Activated CD4-positive, alpha-beta T cell treated with anti-CD3 and anti-CD28 coated beads for 1 hour (primary cell): ENCODE results near the gene MFF.
"Not testable (repeated sequence)": the region's sequence is repeated elsewhere in the genome, so short reads cannot be mapped to it uniquely, and the experiment has no call there.

Experiments
- DNase-seq: peaks from one replicate; pipeline ENCODE4 v3.0.0-alpha.2; 2020

MFF gene

DNA sequence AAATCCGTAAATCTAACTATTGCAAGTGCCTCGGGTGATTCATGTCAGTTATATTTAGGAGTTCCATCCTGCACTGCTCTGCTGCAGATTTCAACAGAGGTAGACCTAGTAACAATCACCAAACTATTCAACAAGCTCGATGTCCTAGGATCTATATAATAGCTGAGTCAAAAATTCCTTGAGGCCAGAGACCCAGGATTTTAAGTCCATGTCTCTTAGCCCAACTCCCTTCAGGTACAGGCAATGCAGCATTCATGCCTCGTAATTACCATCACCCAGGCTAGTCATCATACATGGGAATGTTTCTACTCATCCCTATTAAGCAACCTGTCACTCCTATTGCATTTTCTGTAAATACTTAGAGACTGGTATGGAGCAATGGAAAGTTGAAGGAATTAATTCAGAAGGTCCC, 53.3 kb downstream of the MFF start:
- no peak for DNase-seq

DNA sequence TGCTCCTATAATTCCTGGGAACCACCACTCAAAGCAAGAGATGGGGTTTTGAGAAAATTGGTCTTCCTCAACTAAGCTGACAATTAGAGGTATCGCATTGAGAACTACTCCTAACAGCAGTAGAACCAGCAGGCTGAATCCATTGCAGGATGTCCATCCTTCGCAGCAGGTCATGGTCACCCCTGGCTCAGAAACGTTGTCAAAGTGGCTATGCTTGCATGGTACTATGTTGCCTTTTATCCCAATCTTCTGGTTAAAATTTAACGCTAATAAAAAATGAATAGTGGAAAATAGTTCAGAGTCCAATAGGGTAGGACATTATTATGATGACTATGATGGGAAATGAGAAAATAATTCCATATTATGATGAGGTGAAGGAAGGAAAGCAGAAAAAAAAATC, 54.0 kb downstream of the MFF start, which contains the start of gene TM4SF20:
TSS of gene TM4SF20 (minus strand) at position 212 of the 400 bp plus-strand sequence. CDS start at position 174, 38 bp downstream.
- no peak for DNase-seq

DNA sequence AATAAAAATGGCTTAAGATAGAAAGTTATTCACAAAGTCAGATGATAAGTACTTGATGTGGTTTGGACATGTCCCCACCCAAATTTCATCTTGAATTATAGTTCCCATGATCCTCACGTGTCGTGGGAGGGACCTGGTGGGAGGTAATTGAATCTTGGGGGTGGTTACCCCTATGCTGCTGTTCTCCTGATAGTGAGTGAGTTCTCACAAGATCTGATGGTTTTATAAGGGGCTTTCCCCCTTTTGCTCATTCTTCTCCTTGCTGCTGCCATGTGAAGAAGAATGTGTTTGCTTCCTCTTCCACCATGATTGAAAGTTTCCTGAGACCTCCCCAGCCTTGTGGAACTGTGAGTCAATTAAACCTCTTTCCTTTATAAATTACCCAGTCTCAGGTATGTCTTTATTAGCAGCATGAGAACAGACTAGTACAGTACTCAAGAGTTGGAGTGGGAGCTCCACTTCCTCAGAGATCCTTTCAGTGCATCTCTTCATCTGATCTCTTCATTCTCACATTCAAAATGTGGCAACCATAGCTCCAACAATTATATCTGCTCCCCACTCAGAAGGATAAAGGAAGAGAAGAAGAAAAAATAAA, 57.3 kb downstream of the MFF start:
- not testable (repeated sequence) for DNase-seq

DNA sequence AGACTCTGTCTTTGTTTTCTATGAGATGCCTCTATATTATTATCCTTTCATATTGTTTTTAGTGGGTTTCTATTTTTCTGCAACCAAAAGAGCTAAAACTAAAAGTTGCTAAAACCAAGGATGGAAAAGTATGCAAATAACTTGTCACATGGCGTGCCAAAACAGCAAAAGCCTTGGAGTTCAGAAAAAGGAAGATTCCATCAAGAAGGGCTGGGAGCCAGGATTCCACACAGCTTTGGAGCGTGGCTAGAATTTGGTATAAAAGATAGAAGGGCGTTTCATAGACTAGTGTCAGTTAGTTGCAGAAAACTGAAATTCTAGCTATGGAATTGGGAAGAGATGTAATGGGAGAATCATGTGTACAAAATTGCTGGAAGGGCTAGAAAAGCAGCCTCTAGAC, 58.6 kb downstream of the MFF start:
- DNase-seq = no peak

DNA sequence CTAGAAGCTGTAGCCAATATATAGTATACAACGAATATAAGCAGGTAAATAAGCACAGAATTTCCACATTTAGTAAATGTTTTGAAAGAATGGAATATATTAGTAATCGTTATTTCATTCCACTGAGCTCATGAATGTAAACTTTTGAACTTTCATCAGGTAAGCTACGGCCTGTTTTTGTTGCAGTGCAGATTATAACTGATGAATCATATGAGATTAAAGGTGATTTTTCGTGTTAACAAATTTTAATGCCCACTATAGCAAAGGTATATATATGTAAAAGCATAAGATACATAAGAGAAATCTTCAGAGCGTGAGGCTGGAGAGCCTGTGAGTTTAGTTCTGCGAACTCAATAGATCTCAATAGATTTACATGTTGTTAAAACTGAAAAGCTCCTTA, 61.6 kb downstream of the MFF start:
- no peak for DNase-seq

DNA sequence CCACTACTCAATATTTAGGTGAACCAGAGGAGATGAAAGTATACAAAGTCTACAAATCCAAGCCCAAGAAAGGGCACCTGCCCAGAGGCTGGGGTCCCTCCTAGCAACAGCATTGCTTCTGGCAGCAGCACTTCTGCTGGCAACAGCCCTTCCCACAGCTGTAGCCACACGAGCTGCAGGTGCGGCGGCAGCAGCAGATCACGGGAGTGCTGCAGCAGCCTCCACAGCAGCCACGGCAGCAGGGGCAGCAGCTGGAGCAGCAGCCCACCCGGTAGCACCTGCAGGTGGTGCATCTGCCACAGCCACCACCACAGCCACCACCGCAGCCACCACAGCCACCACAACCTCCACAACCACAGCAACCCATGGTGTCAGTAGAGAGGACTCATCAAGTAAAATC, 62.5 kb downstream of the MFF start, which contains the start of gene SCYGR1:
TSS of gene SCYGR1 (minus strand) at position 367 of the 400 bp plus-strand sequence. CDS start at position 367, 0 bp downstream.
- DNase-seq = not testable (repeated sequence)

DNA sequence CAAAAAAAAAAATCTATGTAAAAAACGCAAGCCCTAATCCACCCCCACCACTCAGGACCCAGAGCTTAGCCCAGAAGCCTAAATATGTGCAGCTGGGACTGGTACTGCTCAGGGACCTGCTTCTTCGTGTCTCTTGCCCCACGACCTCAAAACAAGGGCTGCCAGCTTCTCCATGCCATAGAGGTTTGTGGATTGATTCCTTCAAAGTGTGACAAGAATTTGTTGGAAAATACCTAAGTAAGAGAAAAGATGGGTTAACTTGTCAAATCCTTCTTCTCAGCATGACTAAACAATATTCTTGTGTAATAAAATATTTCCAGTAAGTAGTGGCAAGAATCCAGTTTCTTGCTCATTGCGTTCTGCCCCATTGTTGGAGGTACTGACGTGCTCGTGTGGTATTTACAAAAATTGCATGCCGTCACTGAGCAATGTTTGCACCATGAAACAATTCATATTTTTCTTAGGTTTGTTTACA, 63.5 kb downstream of the MFF start:
- no peak for DNase-seq

DNA sequence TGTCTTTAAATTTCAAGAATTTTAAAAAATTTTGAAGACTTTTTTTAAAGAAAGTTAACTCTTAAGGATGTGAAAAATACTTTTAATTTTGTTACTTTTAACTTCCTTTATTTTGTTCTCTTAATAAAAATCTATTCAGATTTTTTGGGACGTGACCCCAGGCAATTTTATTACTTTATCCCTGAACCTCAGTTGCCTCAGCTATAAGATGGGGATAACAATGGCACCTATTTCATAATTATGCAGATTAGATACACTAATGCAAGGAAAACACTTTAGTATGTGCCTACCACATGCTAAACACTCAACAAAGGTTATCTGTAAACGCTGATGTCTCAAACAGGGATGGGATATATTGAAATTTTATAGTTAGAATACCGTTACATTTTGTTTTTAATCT, 64.2 kb downstream of the MFF start:
- DNase-seq = no peak

DNA sequence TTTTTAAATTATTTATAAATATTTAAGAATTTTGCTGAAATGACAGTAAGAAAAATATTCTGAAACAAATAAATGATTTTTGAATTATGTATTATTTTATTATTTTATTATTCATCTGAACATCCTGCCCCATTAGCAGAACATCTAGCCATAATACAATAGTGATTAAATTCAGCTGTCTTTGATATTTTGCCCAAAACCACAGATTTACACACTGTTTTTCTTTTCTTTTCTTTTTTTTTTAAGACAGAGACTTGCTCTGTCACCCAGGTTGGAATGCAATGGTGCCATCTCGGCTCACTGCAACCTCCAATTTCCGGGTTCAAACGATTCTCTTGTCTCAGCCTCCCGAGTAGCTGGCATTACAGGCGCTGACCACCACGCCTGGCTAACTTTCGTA, 64.6 kb downstream of the MFF start:
- no peak for DNase-seq

DNA sequence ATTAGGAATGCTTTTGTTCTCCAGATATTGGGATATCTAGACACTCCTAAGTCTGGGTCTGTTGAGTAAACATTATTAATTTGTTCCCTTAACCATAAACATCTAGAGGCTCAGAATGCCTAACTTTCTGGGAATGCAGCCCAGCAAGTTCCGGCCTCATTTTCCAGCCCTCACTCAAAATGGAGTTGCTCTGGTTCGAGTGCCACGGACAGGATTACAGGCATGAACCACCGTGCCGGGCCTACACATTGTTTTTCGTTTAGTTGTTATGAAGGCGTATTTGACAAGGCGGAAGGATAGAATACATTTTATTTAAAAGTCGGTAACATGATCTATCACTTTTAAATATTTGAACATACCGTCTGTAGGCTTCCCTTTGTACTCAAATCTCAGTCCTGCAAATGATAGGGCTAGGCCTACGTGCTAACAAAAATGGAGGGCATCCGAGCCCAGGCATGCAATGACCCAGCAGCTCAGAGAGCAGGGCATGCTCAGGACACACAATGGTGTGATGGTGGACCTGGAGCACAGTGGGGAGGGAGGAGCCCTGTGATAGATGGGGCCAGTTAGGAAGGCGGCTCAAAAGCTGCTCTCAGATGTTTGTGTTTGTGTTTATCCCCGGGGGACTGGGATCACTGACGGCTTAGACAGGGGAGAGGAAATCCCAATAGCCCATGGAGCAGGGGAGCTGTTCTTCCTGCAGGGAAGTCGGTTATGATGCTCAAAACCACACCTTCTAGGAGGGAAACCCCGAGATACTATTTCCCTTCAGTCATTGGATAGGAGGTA, 65.6 kb downstream of the MFF start:
- no peak for DNase-seq

DNA sequence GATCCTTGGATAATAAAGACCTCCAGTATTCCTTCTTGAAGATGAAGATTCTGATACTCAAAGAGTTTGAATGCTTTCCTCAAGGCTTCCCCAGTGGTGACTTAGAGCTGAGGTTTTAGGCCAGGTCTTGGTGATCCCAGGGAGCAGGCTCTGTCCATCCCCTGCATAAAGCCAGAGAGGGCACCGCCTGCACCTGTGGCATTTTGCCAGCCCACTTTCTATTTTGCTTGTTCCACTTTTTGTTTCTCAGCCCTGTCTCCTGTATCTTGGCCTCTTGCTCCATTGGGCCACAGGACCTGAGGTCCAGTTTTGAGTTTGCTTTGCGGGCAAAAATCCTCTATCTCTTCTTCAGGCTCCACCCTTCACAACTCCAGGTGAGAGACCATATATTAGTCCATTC, 69.3 kb downstream of the MFF start:
- no peak for DNase-seq

DNA sequence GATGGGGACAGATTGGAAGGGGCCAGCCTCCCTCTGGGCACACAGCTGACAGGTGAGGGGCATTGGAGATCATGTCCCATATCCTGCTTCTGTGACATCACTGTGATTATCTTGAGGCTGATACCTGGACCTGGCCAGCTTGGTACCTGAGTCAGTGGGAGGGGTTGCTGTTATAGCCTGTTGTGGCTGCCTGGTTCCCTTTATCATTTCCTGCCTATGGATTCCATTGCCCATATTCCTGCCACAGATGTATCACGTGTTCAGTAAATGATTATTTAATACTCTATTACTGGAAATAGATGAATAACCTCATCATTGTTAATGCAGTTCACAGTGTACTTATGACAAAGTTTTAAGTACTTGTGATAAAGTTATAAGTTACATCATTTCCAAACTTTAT, 70.5 kb downstream of the MFF start:
- DNase-seq = no peak

DNA sequence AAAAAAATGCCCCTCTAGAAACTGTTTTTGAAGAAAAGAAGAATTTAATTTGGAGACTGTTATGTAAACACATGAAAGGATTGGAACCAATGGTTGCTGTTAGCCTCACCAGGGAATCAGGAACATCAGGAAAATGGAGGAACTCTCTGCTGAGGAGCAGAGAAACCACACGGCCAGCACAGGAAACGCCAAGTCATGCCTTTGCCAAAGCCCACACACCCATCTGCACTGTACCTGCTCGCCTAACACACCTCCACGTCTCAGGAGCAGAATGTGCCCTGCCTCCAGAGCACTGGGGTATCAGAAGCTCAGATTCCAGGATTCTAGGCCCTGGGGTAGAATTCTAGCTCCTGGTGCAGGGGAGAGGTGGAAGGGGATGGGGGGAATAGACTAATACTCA, 72.5 kb downstream of the MFF start:
- no peak for DNase-seq

DNA sequence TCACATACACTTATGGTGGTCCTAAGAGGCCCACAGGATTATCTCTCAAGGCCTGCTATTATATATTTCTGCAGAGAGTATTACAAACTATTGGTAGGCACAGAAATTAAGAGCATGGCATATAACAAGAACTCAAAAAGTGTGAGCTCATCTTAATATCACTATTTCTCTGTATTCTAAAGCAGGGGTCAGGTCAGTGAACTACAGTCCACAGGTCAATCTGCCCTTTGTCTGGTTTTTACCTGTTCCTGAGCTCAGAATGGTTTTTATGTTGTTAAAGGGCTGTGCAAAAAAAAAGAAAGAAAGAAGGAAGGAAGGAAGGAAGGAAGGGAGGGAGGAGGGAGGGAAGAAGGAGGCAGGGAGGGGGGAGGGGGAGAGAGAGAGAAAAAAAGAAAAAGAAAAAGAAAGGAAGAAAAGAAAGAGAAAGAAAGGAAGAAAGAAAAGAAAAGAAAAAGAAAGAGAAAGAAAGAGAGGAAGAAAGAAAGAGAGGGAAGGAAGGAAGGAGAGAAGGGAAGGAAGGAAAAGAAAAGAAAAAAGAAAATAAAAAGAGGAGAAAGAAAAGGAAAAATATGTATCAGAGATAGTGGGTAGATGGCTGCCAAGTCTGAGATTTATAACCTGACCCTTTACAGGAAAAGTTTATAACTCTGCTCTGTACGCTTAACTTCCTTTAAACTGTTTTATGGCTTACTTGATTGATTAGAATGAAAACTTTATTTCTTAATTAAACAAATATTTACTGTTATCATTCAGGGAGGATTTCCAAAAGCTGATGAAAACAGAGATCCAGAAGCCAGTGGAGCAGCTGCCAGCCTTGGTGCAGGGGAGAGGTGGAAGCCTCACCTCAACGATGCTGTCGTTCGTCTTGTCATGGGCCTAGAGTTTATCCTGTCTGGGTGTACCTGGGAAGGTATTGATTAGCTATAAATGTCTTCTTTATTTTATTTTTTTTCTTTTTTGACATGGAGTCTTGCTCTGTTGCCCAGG, 73.9 kb downstream of the MFF start:
- no peak for DNase-seq

DNA sequence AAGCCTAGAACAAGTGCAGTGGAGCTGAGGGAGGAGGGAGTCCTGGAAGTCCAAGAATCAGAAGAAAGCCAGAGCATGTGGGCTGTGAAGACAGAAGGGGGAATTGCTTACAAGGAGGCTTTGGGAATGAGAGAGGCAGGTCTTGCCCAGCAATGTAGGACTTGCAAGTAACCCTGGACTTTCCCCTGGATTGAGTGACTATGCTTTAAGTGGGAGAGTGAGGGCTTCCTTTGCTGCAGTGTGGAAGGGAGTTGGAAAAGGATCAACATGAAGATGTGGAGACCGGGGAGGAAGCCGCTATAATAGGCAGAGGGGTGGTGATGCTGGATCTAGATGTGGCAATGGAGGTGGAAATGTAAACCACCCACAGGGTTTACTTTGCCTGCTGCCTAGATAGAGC, 76.5 kb downstream of the MFF start:
- DNase-seq = no peak

DNA sequence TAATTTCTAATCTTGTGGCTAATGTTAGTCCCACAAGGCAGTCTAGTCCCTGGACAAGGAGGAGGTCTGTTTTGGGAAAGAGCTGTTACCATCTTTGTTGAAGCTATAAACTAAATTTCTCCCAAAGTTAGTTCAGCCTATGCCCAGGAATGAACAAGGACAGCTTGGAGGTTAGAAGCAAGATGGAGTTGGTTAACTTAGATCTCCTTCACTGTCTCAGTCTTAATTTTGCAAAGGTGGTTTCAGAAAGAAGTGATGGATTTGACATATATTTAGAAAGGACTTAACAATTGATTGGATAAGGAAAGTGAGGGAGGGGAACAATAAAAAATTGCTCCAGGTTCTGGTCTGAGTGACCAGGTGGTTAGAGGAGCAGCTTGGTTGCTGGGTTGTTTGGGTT, 77.3 kb downstream of the MFF start:
- DNase-seq = no peak

DNA sequence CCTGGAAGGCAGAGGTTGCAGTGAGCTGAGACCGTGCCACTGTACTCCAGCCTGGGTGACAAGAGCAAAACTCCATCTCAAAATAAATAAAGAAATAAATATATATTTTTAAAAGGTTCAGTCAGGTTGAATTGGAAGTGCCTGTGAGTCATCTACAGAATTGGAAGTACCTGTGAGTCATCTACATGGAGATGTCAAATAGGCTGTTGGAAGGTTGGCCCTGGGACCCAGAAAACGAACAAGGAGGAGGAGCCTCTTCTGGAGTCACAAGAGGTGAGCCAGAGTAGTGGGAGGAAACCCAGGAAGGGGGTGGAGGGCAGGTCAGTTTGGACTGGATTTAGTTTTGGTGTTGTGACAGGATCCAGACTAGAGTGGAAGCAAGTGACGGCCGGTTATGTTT, 77.9 kb downstream of the MFF start:
- DNase-seq = no peak

DNA sequence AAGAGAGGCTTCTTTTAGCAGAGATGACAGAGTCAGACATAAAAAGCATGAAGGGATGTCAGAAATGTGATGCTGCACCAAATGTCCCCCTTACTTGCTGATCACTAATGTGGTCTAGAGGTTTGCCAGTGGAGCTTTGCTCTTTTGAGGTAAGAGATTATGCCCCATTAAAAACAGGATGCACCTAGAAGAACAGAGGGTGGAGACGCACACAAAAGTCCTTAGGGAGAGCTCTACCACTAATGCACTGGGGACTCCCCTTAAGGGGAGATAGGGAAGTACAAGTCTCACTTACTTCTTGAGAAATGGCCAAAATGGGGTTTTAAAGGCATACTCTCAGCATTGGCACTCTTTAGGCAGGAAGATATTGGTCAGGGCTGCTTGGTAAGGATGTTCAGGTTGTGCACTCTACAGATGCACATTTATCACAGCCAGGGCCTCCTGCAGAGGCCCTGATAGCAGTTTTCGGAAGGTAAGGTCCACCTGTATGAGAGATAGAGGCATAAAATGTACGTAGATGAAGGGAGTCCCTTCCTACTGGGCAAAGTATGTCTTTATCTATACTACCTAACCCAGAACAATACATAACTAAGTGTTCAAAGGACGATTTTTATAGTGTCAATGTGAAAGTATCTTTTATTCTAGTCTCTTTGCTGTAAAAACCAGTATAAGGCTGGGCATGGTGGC, 79.7 kb downstream of the MFF start:
- no peak for DNase-seq

DNA sequence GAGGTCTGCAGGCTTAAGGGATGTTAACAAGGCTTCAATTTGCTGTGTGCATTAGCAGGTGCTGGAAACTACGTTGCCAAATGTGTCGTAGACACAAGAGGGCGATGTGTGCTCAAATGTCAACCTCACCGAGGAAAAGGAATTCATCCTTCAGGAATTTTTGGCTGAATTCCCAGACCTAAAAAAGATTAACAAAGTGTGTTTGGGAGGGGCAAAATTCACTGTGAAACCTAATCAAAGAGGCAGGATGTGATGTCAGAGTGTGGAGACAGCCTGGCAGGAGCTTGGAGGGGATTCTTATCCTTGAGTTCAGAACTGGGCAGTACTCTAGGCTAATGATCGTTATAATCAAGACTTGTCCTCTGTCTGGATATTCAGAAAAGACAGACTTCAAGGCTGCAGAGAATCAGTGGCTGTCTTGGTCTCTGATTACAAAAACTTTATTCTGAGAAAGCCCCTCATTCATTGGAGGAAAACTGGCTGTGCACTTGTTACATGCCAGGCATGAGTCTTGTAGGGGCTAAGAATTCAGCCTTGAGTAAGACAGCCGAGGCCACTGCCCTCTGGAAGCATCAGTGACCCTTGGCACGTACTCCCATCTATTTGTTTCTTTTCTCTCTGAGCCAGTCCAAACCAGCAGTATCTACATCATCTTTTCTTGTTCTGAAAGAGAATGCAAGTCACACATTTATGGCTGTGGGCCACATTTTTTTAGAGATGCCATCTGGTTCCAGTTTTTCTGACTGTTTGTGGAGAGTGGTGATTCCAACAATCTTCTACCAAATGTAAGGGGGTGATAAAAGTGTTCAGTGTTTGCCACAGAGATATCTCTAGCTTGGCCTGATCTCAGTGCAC, 81.4 kb downstream of the MFF start:
- no peak for DNase-seq
